Panc1 (cell line): ENCODE results near the gene ORAI1. TPM values are rescaled to one million over a fixed set of nuclear protein-coding genes. Genes with fewer than 3 reads are reported as not detected.

Source experiments
- ATAC-seq: fragments of 200-7000 bp; cut with Tn5 transposase; 2 replicates; pipeline ENCODE4 v1.9.1; 2020; ENCODE audit warnings: mild to moderate bottlenecking, moderate library complexity
- BruUV-seq: library from RNA; stranded (reverse); fragments of 400-500 nt; replicated peaks from 2 replicates; lab custom pipeline; 2021; lab: Mats Ljungman, UMichigan
- CTCF ChIA-PET: fragments of 300-600 bp; sonication (Branson Sonifier 250); formaldehyde crosslinking; loops from one replicate; lab custom pipeline; 2022; ENCODE audit warnings: antibody characterized with exemption; lab: Charles Lee
- POLR2A ChIA-PET: fragments of 300-600 bp; sonication (Branson Sonifier 250); formaldehyde crosslinking; loops from one replicate; lab custom pipeline; 2022; ENCODE audit warnings: antibody characterized with exemption; lab: Charles Lee
- DNase-seq: peaks from one replicate; pipeline ENCODE4 v3.0.0-alpha.2; 2010; ENCODE audit warnings: low read depth, low spot score
- H3K27ac ChIP-seq: 2 replicates; pipeline ENCODE4 v1.5.1; 2011; ENCODE audit warnings: mild to moderate bottlenecking, low read length, inconsistent platforms
- H3K27me3 ChIP-seq: fragments of 200-500 bp; sonication (Bioruptor generic); 2 replicates; pipeline ENCODE4 v1.6.0; 2014; ENCODE audit warnings: low read length, inconsistent platforms; ENCODE audit not compliant: control insufficient read depth, insufficient read depth
- H3K36me3 ChIP-seq: fragments of 200-500 bp; sonication (Bioruptor generic); 2 replicates; pipeline ENCODE4 v1.5.1; 2014; ENCODE audit warnings: inconsistent platforms, mild to moderate bottlenecking, low read length, moderate library complexity; ENCODE audit not compliant: control insufficient read depth, insufficient read depth
- H3K4me1 ChIP-seq: 2 replicates; pipeline ENCODE4 v1.5.1; 2011; ENCODE audit warnings: inconsistent platforms, mild to moderate bottlenecking, low read length, moderate library complexity; ENCODE audit not compliant: control insufficient read depth, insufficient read depth
- H3K4me3 ChIP-seq, 2 experiments: 2 replicates each; pipeline ENCODE4 v1.5.1; 2011 to 2012; ENCODE audit warnings: low read depth in 2 of 2, low read length in 2 of 2, mild to moderate bottlenecking in 2 of 2, inconsistent platforms in 1 of 2, moderate library complexity in 1 of 2
- H3K9me3 ChIP-seq: fragments of 200-500 bp; sonication (Bioruptor generic); 2 replicates; pipeline ENCODE4 v1.5.1; 2014; ENCODE audit warnings: low read depth, mild to moderate bottlenecking, inconsistent platforms, low read length, moderate library complexity; ENCODE audit not compliant: control insufficient read depth, insufficient read depth
- CTCF ChIP-seq: fragments of 450-650 bp; IDR thresholded peaks from 2 replicates; pipeline ENCODE4 v1.5.1; 2017; ENCODE audit warnings: mild to moderate bottlenecking
- POLR2AphosphoS5 ChIP-seq: IDR thresholded peaks from 2 replicates; pipeline ENCODE4 v1.6.1; 2012; ENCODE audit warnings: mild to moderate bottlenecking, low read depth, low read length, moderate library complexity
- REST ChIP-seq, 2 experiments: IDR thresholded peaks; 2 replicates each; pipeline ENCODE4 v1.6.1; 2011 to 2012; ENCODE audit warnings: low read depth in 2 of 2, control low read depth in 1 of 2, low read length in 1 of 2, mild to moderate bottlenecking in 1 of 2, moderate library complexity in 1 of 2; ENCODE audit not compliant: insufficient read depth in 1 of 2
- SIN3A ChIP-seq: IDR thresholded peaks from 2 replicates; pipeline ENCODE4 v1.6.1; 2012; ENCODE audit warnings: low read depth, mild to moderate bottlenecking, low read length, moderate library complexity, borderline replicate concordance; ENCODE audit not compliant: insufficient read depth
- TCF7L2 ChIP-seq: IDR thresholded peaks from 2 replicates; pipeline ENCODE4 v1.6.1; 2011; ENCODE audit warnings: mild to moderate bottlenecking, low read depth, low read length, inconsistent platforms
- in situ Hi-C: cut with HindIII; loops from 2 replicates; pipeline ENCODE4 v1.10.0; 2016; ENCODE audit warnings: low sequenced_read_pairs, low pct_unique_long_range_greater_than_20kb
- intact Hi-C: fragments of 100-400 bp; cut with micrococcal nuclease; formaldehyde crosslinking; loops from one replicate; pipeline ENCODE4 v1.10.0; 2022; ENCODE audit not compliant: unreplicated experiment
- total RNA-seq: library from RNA; stranded (reverse); gene quantifications from one replicate; pipeline ENCODE4 v1.2.1, GENCODE V29; 2021; ENCODE audit not compliant: unreplicated experiment

ORAI1 gene
- total RNA-seq, 1 experiment from 2014 or later, result 36.7 TPM

GRCh38 chr12:121628536-121628935 lies 2.2 kb downstream of the ORAI1 start:
- no peaks in the 10 kb centered on the region for H3K9me3 ChIP-seq
- peak overlapping the region; percentile 84 for H3K27ac ChIP-seq
- H3K27me3 ChIP-seq, result no peaks in the 10 kb centered on the region
- DNase-seq (no peak), ATAC-seq (no peak)
- no peaks in the 10 kb centered on the region for H3K36me3 ChIP-seq
- intact Hi-C loops, result loop anchor here (10.0 kb wide), 1 partner anchor 74 kb away; no protein-coding TSS in a partner anchor
- POLR2A ChIA-PET, result interaction anchor here (0.6 kb wide), 1 partner anchor 13 kb away, joined by 4 read pairs; no protein-coding TSS in a partner anchor
- CTCF ChIA-PET, result interaction anchor here (0.5 kb wide), 1 partner anchor 54 kb away, joined by 5 read pairs; no protein-coding TSS in a partner anchor
- H3K4me1 ChIP-seq, result peaks cover 39% of the 10 kb centered on the region
- TF ChIP-seq TCF7L2, result no peak
- TF ChIP-seq CTCF, result no peak
- no peak for TF ChIP-seq SIN3A
- no peak for TF ChIP-seq REST (IDR thresholded peaks at IDR 0.05; ENCODE audit: insufficient read depth in 1 of 2, low read depth in 2 of 2, low read length in 1 of 2)
- no peak for TF ChIP-seq POLR2AphosphoS5
- TSS peak; percentile 56 for BruUV-seq
- in situ Hi-C loops, result no loop called here
- H3K4me3 ChIP-seq, result peak overlapping the region; percentile 73 to 94; a peak in 3 of 4 replicates

GRCh38 chr12:121630791-121631355 lies 4.5 kb downstream of the ORAI1 start:
- DNase-seq (no peak), ATAC-seq (no peak)
- Histone ChIP-seq H3K27me3 (no peaks in the 10 kb centered on the region), H3K36me3 (no peaks in the 10 kb centered on the region), H3K4me3 (no peak overlapping the region), H3K4me1 (peaks cover 34% of the 10 kb centered on the region), H3K27ac (no peak overlapping the region), H3K9me3 (no peaks in the 10 kb centered on the region)
- TF ChIP-seq REST (IDR thresholded peaks at IDR 0.05; ENCODE audit: insufficient read depth in 1 of 2, low read depth in 2 of 2, low read length in 1 of 2) (no peak), POLR2AphosphoS5 (no peak), CTCF (no peak), SIN3A (no peak), TCF7L2 (no peak)
- intact Hi-C loops, result no loop called here
- in situ Hi-C loops, result no loop called here
- CTCF ChIA-PET, result no interaction called here
- POLR2A ChIA-PET, result no interaction called here
- no TSS peak for BruUV-seq
